Panc1 (cell line): ENCODE results near the gene CRLF2. TPM values are rescaled to one million over a fixed set of nuclear protein-coding genes. Genes with fewer than 3 reads are reported as not detected.

ENCODE experiments used
- ATAC-seq: fragments of 200-7000 bp; cut with Tn5 transposase; 2 replicates; pipeline ENCODE4 v1.9.1; 2020; ENCODE audit warnings: mild to moderate bottlenecking, moderate library complexity
- BruUV-seq: library from RNA; stranded (reverse); fragments of 400-500 nt; replicated peaks from 2 replicates; lab custom pipeline; 2021; lab: Mats Ljungman, UMichigan
- CTCF ChIA-PET: fragments of 300-600 bp; sonication (Branson Sonifier 250); formaldehyde crosslinking; loops from one replicate; lab custom pipeline; 2022; ENCODE audit warnings: antibody characterized with exemption; lab: Charles Lee
- POLR2A ChIA-PET: fragments of 300-600 bp; sonication (Branson Sonifier 250); formaldehyde crosslinking; loops from one replicate; lab custom pipeline; 2022; ENCODE audit warnings: antibody characterized with exemption; lab: Charles Lee
- DNase-seq: peaks from one replicate; pipeline ENCODE4 v3.0.0-alpha.2; 2010; ENCODE audit warnings: low read depth, low spot score
- H3K27ac ChIP-seq: 2 replicates; pipeline ENCODE4 v1.5.1; 2011; ENCODE audit warnings: mild to moderate bottlenecking, low read length, inconsistent platforms
- H3K27me3 ChIP-seq: fragments of 200-500 bp; sonication (Bioruptor generic); 2 replicates; pipeline ENCODE4 v1.6.0; 2014; ENCODE audit warnings: low read length, inconsistent platforms; ENCODE audit not compliant: control insufficient read depth, insufficient read depth
- H3K36me3 ChIP-seq: fragments of 200-500 bp; sonication (Bioruptor generic); 2 replicates; pipeline ENCODE4 v1.5.1; 2014; ENCODE audit warnings: inconsistent platforms, mild to moderate bottlenecking, low read length, moderate library complexity; ENCODE audit not compliant: control insufficient read depth, insufficient read depth
- H3K4me1 ChIP-seq: 2 replicates; pipeline ENCODE4 v1.5.1; 2011; ENCODE audit warnings: inconsistent platforms, mild to moderate bottlenecking, low read length, moderate library complexity; ENCODE audit not compliant: control insufficient read depth, insufficient read depth
- H3K4me3 ChIP-seq, 2 experiments: 2 replicates each; pipeline ENCODE4 v1.5.1; 2011 to 2012; ENCODE audit warnings: low read depth in 2 of 2, low read length in 2 of 2, mild to moderate bottlenecking in 2 of 2, inconsistent platforms in 1 of 2, moderate library complexity in 1 of 2
- H3K9me3 ChIP-seq: fragments of 200-500 bp; sonication (Bioruptor generic); 2 replicates; pipeline ENCODE4 v1.5.1; 2014; ENCODE audit warnings: low read depth, mild to moderate bottlenecking, inconsistent platforms, low read length, moderate library complexity; ENCODE audit not compliant: control insufficient read depth, insufficient read depth
- POLR2AphosphoS5 ChIP-seq: IDR thresholded peaks from 2 replicates; pipeline ENCODE4 v1.6.1; 2012; ENCODE audit warnings: mild to moderate bottlenecking, low read depth, low read length, moderate library complexity
- SIN3A ChIP-seq: IDR thresholded peaks from 2 replicates; pipeline ENCODE4 v1.6.1; 2012; ENCODE audit warnings: low read depth, mild to moderate bottlenecking, low read length, moderate library complexity, borderline replicate concordance; ENCODE audit not compliant: insufficient read depth
- TCF7L2 ChIP-seq: IDR thresholded peaks from 2 replicates; pipeline ENCODE4 v1.6.1; 2011; ENCODE audit warnings: mild to moderate bottlenecking, low read depth, low read length, inconsistent platforms
- in situ Hi-C: cut with HindIII; loops from 2 replicates; pipeline ENCODE4 v1.10.0; 2016; ENCODE audit warnings: low sequenced_read_pairs, low pct_unique_long_range_greater_than_20kb
- intact Hi-C: fragments of 100-400 bp; cut with micrococcal nuclease; formaldehyde crosslinking; loops from one replicate; pipeline ENCODE4 v1.10.0; 2022; ENCODE audit not compliant: unreplicated experiment
- total RNA-seq: library from RNA; stranded (reverse); gene quantifications from one replicate; pipeline ENCODE4 v1.2.1, GENCODE V29; 2021; ENCODE audit not compliant: unreplicated experiment
- TF ChIP-seq, protein P1 (sequence below), 2 experiments: IDR thresholded peaks; 2 replicates each; pipeline ENCODE4 v1.6.1; 2011 to 2012; ENCODE audit warnings: low read depth in 2 of 2, control low read depth in 1 of 2, low read length in 1 of 2, mild to moderate bottlenecking in 1 of 2, moderate library complexity in 1 of 2; ENCODE audit not compliant: insufficient read depth in 1 of 2
- TF ChIP-seq, protein P2 (sequence below): fragments of 450-650 bp; IDR thresholded peaks from 2 replicates; pipeline ENCODE4 v1.5.1; 2017; ENCODE audit warnings: mild to moderate bottlenecking

The CRLF2 gene
- total RNA-seq, 1 experiment from 2014 or later: 0.67 TPM

DNA sequence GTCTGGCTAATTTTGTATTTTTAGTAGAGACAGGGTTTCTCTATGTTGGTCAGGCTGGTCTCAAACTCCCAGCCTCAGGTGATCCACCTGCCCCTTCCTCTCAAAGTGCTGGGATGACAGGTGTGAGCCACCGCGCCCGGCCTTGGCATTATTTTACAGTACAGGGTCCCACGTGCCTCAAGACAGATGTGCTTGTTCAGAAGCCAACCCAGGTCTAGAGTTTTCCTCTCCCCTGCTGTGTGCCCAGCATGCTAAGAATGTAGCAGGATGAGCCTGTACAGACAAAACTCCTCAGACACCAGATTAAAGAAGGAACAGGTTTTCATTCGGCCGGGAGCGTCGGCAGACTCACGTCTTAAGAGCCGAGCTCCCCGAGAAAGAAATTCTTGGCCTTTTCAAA lies 42.2 kb downstream of the CRLF2 start:
- TF ChIP-seq, protein P1, sequence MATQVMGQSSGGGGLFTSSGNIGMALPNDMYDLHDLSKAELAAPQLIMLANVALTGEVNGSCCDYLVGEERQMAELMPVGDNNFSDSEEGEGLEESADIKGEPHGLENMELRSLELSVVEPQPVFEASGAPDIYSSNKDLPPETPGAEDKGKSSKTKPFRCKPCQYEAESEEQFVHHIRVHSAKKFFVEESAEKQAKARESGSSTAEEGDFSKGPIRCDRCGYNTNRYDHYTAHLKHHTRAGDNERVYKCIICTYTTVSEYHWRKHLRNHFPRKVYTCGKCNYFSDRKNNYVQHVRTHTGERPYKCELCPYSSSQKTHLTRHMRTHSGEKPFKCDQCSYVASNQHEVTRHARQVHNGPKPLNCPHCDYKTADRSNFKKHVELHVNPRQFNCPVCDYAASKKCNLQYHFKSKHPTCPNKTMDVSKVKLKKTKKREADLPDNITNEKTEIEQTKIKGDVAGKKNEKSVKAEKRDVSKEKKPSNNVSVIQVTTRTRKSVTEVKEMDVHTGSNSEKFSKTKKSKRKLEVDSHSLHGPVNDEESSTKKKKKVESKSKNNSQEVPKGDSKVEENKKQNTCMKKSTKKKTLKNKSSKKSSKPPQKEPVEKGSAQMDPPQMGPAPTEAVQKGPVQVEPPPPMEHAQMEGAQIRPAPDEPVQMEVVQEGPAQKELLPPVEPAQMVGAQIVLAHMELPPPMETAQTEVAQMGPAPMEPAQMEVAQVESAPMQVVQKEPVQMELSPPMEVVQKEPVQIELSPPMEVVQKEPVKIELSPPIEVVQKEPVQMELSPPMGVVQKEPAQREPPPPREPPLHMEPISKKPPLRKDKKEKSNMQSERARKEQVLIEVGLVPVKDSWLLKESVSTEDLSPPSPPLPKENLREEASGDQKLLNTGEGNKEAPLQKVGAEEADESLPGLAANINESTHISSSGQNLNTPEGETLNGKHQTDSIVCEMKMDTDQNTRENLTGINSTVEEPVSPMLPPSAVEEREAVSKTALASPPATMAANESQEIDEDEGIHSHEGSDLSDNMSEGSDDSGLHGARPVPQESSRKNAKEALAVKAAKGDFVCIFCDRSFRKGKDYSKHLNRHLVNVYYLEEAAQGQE (IDR thresholded peaks at IDR 0.05; ENCODE audit: insufficient read depth in 1 of 2, low read depth in 2 of 2, low read length in 1 of 2): no peak
- TF ChIP-seq POLR2AphosphoS5 (no peak), SIN3A (no peak)
- DNase-seq (no peak), ATAC-seq (no peak)
- BruUV-seq: no TSS peak
- intact Hi-C loops: no loop called here
- Histone ChIP-seq H3K27me3 (no peaks in the 10 kb centered on the region), H3K4me3 (no peak overlapping the region), H3K36me3 (no peaks in the 10 kb centered on the region), H3K4me1 (no peaks in the 10 kb centered on the region), H3K27ac (no peak overlapping the region), H3K9me3 (no peaks in the 10 kb centered on the region)
- in situ Hi-C loops: no loop called here
- POLR2A ChIA-PET: no interaction called here
- CTCF ChIA-PET: no interaction called here

DNA sequence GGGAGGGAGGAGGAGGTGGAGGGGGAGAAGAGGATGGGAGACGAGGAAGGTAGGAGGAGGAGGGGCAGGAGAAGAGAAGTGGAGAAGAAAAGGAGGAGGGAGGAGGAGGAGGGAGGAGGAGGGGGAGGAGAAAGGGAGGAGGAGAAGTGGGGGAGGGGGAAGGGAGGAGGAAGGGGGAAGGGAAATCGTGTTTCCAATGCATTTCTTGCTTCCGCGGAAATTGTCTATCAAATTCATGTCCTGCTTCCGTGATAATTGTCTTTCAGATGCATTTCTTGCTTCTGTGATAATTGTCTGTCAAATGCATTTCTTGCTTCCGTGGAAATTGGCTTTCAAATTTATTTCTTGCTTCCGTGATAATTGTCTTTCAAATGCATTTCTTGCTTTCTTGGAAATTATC lies 43.3 kb downstream of the CRLF2 start:
- Histone ChIP-seq H3K36me3 (no peaks in the 10 kb centered on the region), H3K9me3 (no peaks in the 10 kb centered on the region), H3K27ac (no peak overlapping the region), H3K4me3 (no peak overlapping the region), H3K27me3 (no peaks in the 10 kb centered on the region), H3K4me1 (no peaks in the 10 kb centered on the region)
- ChIA-PET POLR2A (no interaction called here), CTCF (no interaction called here)
- TF ChIP-seq POLR2AphosphoS5: no peak
- in situ Hi-C loops (no loop called here), intact Hi-C loops (no loop called here)
- BruUV-seq: no TSS peak
- ATAC-seq (no peak), DNase-seq (no peak)

DNA sequence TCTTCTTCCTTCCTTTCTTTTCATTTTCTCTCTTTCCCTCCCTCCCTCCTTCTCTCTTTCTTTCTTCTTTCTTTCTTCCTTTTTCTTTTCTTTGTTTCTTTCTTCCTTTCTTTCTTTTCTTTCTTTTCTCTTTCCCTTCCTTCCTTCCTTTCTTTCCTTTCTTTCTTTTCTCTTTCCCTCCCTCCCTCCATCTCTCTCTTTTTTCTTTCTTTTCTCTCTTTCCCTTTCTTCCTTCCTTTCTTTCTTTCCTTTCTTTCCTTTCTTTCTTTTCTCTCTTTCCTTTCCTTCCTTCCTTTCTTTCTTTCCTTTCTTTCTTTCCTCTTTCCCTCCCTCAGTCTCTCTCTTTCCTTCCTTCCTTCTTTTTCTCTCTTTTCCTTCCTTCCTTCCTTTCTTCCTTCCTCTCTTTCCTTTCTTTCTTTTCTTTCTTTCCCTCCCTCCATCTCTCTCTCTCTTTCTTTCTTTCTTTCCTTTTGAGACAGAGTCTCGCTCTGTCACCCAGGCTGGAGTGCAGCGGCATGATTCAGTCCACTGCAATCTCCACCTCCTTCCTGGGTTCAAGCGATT lies 44.4 kb downstream of the CRLF2 start:
- Histone ChIP-seq H3K27ac (no peak overlapping the region), H3K4me3 (no peak overlapping the region), H3K9me3 (no peaks in the 10 kb centered on the region), H3K4me1 (no peaks in the 10 kb centered on the region), H3K27me3 (no peaks in the 10 kb centered on the region), H3K36me3 (no peaks in the 10 kb centered on the region)
- ChIA-PET CTCF (no interaction called here), POLR2A (no interaction called here)
- DNase-seq (no peak), ATAC-seq (no peak)
- intact Hi-C loops: no loop called here
- TF ChIP-seq, protein P1 (IDR thresholded peaks at IDR 0.05; ENCODE audit: insufficient read depth in 1 of 2, low read depth in 2 of 2, low read length in 1 of 2): no peak
- TF ChIP-seq POLR2AphosphoS5: no peak
- no peak for TF ChIP-seq TCF7L2
- no peak for TF ChIP-seq SIN3A
- TF ChIP-seq, protein P2, sequence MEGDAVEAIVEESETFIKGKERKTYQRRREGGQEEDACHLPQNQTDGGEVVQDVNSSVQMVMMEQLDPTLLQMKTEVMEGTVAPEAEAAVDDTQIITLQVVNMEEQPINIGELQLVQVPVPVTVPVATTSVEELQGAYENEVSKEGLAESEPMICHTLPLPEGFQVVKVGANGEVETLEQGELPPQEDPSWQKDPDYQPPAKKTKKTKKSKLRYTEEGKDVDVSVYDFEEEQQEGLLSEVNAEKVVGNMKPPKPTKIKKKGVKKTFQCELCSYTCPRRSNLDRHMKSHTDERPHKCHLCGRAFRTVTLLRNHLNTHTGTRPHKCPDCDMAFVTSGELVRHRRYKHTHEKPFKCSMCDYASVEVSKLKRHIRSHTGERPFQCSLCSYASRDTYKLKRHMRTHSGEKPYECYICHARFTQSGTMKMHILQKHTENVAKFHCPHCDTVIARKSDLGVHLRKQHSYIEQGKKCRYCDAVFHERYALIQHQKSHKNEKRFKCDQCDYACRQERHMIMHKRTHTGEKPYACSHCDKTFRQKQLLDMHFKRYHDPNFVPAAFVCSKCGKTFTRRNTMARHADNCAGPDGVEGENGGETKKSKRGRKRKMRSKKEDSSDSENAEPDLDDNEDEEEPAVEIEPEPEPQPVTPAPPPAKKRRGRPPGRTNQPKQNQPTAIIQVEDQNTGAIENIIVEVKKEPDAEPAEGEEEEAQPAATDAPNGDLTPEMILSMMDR: no peak
- BruUV-seq: no TSS peak
- in situ Hi-C loops: no loop called here
